Stimulated activated naive B cell treated with anti-CD40 and anti-IgM and Interleukin-4, amounts not matched to agents 10 μg/mL and 1 μg/mL and 100 μg/mL, for 72 hours (primary cell): ENCODE measurements around the gene C8G.

Source experiments
- ATAC-seq, 2 donors: fragments of 150-1000 bp; cut with Tn5 transposase; replicated peaks; 2 replicates each; pipeline ENCODE4 v1.10.0; 2021; ENCODE audit warnings: moderate library complexity in 1 of 2
- DNase-seq: peaks from one replicate; pipeline ENCODE4 v3.0.0; 2021
- H3K27ac Mint-ChIP-seq: one replicate; pipeline ENCODE4 v1.8.0; 2022; ENCODE audit warnings: mild to moderate bottlenecking, mixed read lengths
- H3K27me3 Mint-ChIP-seq, 2 donors: one replicate each; pipeline ENCODE4 v1.8.0; 2022; ENCODE audit warnings: mixed read lengths in 2 of 2
- H3K36me3 Mint-ChIP-seq, 2 donors: one replicate each; pipeline ENCODE4 v1.8.0; 2022; ENCODE audit warnings: mixed read lengths in 2 of 2, mild to moderate bottlenecking in 1 of 2
- H3K4me1 Mint-ChIP-seq, 2 donors: one replicate each; pipeline ENCODE4 v1.8.0; 2022; ENCODE audit warnings: mixed read lengths in 2 of 2, mild to moderate bottlenecking in 1 of 2
- H3K4me3 Mint-ChIP-seq, 2 donors: one replicate each; pipeline ENCODE4 v1.8.0; 2022; ENCODE audit warnings: mild to moderate bottlenecking in 2 of 2, mixed read lengths in 2 of 2, moderate library complexity in 1 of 2
- H3K9me3 Mint-ChIP-seq, 2 donors: one replicate each; pipeline ENCODE4 v1.8.0; 2022; ENCODE audit warnings: mixed read lengths in 2 of 2, mild to moderate bottlenecking in 1 of 2

The C8G gene

GRCh38 chr9:136926749-136927148, 18.3 kb upstream of the C8G start:
- DNase-seq (no peak), ATAC-seq (no peak)
- H3K4me3 Mint-ChIP-seq, result peak overlapping the region in 1 of 2 donors; percentile 15
- H3K4me1 Mint-ChIP-seq, result peaks cover 10 to 20% of the 10 kb centered on the region in 2 donors
- peaks cover 39 to 67% of the 10 kb centered on the region in 2 donors for H3K36me3 Mint-ChIP-seq
- peak overlapping the region; percentile 75 for H3K27ac Mint-ChIP-seq
- H3K9me3 Mint-ChIP-seq, result no peaks in the 10 kb centered on the region
- H3K27me3 Mint-ChIP-seq, result no peaks in the 10 kb centered on the region

DNA sequence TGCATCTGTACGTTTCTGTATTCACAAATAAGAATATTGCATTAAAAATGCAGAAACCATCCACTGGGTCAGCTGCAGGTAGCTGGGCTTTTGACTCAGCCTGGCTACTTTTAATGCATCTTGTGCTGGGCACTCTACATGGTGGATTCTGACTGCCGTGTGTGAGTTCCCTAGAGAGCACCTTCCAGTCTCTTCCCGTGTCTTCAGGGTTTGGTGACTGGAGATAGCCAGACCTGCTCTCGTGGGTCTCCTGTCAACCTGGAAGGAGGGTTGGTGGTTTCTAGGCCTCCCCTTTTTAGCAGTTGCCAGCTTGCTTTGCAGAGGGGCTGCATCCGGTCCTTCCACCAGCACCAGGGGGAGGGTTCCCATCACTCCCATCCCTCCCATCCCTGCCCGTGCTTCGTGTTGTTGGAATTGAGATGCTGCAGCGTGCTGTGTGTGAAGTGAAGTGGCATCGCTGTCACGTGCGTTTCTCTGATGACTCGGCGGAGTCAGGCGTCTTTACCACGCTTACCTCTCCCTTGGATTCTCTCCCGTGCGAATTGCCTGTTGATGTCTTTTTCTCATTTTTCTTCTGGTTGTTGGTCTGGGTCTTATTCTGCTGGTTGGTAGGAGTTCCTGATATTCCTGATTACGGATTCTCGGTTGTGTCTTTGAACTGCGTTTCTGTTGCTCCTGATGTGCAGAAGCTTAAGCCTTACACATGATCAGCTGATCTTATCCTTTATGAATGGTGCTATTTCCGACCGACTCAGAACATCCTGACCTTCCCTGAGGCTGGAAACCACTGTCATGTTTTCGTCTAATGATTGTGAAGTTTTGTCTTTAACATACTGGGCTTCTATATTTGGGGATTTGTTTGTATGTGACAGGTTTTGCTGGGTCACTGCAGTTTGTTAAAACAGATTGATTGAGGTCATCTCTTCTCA, 17.4 kb upstream of the C8G start:
- DNase-seq, result no peak
- Mint-ChIP-seq H3K9me3 (no peaks in the 10 kb centered on the region), H3K27ac (peak overlapping the region; percentile 86)

DNA sequence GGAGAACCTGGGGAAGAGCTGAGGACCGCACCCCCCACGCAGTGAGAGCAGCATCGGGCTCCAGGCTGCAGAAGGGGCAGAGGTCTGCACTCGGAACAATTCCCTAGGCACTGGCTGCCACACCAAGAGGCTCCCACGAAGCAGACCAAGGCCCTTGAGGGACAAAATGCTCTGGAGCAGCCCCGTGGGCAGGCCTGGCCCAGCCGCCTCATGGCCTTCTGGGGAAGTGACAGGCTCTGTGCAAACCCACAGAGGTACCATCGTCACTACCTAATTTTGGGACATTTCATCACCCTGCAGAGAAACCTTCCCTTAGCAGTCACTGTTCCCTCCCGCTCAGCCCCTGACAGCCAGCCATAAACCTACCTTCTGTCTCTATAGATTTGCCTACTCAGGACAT, 16.5 kb upstream of the C8G start:
- Mint-ChIP-seq H3K4me3 (no peak overlapping the region), H3K4me1 (peaks cover 21 to 34% of the 10 kb centered on the region in 2 donors), H3K27me3 (no peaks in the 10 kb centered on the region), H3K27ac (peak overlapping the region; percentile 86), H3K9me3 (no peaks in the 10 kb centered on the region), H3K36me3 (peaks cover 34 to 64% of the 10 kb centered on the region in 2 donors)
- ATAC-seq, result peak; percentile 45 to 54
- DNase-seq, result no peak

More for the DNA sequence above, 17.4 kb upstream of the C8G start:
- H3K36me3 Mint-ChIP-seq, result peaks cover 35 to 64% of the 10 kb centered on the region in 2 donors
- no peak overlapping the region for H3K4me3 Mint-ChIP-seq
- peaks cover 15 to 27% of the 10 kb centered on the region in 2 donors for H3K4me1 Mint-ChIP-seq
- no peaks in the 10 kb centered on the region for H3K27me3 Mint-ChIP-seq
- ATAC-seq, result no peak

DNA sequence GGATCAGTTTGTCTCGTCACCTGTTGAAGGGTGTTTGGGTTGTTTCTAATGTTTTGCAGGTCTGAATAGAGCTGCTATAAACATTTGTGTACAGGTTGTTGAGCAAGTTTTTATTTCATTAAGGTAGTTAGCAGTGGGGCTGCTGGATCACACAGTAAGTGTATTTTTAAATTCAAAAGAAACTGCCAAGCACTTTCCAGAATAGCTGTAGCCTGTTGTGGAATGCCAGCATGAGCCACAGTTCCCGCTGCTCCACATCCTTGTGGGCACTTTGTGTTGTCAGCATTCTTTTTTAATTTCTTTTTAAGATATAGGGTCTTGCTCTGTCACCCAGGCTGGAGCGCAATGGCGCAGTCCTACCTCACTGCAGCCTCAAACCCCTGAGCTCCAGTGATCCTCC, 15.0 kb upstream of the C8G start:
- Mint-ChIP-seq H3K27ac (peak overlapping the region; percentile 66), H3K27me3 (no peaks in the 10 kb centered on the region), H3K4me3 (no peak overlapping the region), H3K36me3 (peaks cover 34 to 60% of the 10 kb centered on the region in 2 donors), H3K4me1 (peaks cover 21 to 34% of the 10 kb centered on the region in 2 donors), H3K9me3 (no peaks in the 10 kb centered on the region)
- DNase-seq, result no peak
- ATAC-seq, result no peak

DNA sequence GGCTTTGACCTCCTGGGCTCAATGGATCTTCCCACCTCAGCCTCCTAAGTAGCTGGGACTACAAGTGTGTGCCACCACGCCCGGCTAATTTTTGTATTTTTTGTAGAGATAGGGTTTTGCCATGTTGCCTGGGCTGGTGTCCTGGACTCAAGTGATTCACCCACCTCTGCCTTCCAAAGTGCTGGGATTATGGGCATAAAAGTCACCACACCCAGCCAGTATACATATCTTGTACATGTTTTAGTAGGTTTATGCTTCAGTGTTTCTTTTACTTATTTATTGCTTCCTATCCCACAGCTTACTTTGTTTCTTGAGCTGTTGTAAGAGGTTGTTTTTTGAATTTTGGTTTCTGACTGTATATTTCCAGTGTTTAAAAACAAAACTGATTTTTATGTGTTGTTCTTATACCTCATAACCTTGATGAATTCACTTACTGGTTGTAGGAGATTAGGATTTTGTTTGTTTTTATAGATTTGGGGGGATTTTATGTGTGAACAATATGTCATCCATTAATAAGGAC, 13.4 kb upstream of the C8G start:
- ATAC-seq (peak in 1 of 2 donors; percentile 18), DNase-seq (no peak)
- Mint-ChIP-seq H3K36me3 (peaks cover 36 to 63% of the 10 kb centered on the region in 2 donors), H3K27ac (peak overlapping the region; percentile 93), H3K4me1 (peaks cover 21 to 34% of the 10 kb centered on the region in 2 donors), H3K9me3 (no peaks in the 10 kb centered on the region), H3K4me3 (peak overlapping the region in 1 of 2 donors; percentile 52), H3K27me3 (no peaks in the 10 kb centered on the region)

- Mint-ChIP-seq H3K36me3 (peaks cover 44 to 70% of the 10 kb centered on the region in 2 donors), H3K9me3 (no peaks in the 10 kb centered on the region), H3K4me1 (peaks cover 24 to 30% of the 10 kb centered on the region in 2 donors), H3K27me3 (no peaks in the 10 kb centered on the region), H3K4me3 (no peak overlapping the region), H3K27ac (no peak overlapping the region)
- DNase-seq (no peak), ATAC-seq (no peak)
Observed at GRCh38 chr9:136934277-136934676, 10.8 kb upstream of the C8G start.

DNA sequence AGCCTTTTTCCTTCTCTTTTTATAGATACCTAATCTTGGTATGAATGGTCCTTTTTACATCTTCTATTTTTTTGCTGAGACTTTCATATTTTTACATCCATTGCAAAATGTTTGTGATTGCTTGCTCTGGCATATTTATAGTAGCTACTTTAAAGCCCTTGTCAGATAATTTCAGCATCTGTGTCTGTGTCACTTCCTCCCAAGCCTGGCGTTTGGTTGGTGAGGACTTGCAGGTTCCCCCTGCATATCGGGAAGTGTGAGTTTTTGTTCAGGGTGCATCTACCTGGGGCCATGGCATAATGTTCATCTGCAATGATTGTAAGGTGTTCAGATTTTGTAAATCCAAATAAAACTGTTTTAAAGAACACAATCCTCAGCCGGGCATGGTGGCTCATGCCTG, 9.4 kb upstream of the C8G start:
- Mint-ChIP-seq H3K9me3 (no peaks in the 10 kb centered on the region), H3K27ac (no peak overlapping the region), H3K4me1 (peaks cover 21 to 30% of the 10 kb centered on the region in 2 donors), H3K36me3 (peaks cover 45 to 66% of the 10 kb centered on the region in 2 donors), H3K4me3 (no peak overlapping the region), H3K27me3 (no peaks in the 10 kb centered on the region)
- no peak for ATAC-seq
- no peak for DNase-seq

GRCh38 chr9:136936645-136937170, 8.3 kb upstream of the C8G start:
- Mint-ChIP-seq H3K27ac (no peak overlapping the region), H3K36me3 (peaks cover 47 to 65% of the 10 kb centered on the region in 2 donors), H3K4me1 (peaks cover 20 to 21% of the 10 kb centered on the region in 2 donors), H3K27me3 (no peaks in the 10 kb centered on the region), H3K4me3 (no peak overlapping the region), H3K9me3 (no peaks in the 10 kb centered on the region)
- ATAC-seq (no peak), DNase-seq (no peak)

GRCh38 chr9:136937186-136938001, 7.6 kb upstream of the C8G start:
- Mint-ChIP-seq H3K9me3 (no peaks in the 10 kb centered on the region), H3K4me3 (no peak overlapping the region), H3K4me1 (peaks cover 15 to 16% of the 10 kb centered on the region in 2 donors), H3K27ac (no peak overlapping the region), H3K36me3 (peaks cover 47 to 66% of the 10 kb centered on the region in 2 donors), H3K27me3 (no peaks in the 10 kb centered on the region)
- no peak for DNase-seq
- no peak for ATAC-seq

- H3K4me3 Mint-ChIP-seq, result no peak overlapping the region
- H3K27ac Mint-ChIP-seq, result no peak overlapping the region
- no peak for DNase-seq
- ATAC-seq, result no peak
- no peaks in the 10 kb centered on the region for H3K27me3 Mint-ChIP-seq
- peaks cover 38 to 57% of the 10 kb centered on the region in 2 donors for H3K36me3 Mint-ChIP-seq
- H3K4me1 Mint-ChIP-seq, result peaks cover 7 to 10% of the 10 kb centered on the region in 2 donors
- no peaks in the 10 kb centered on the region for H3K9me3 Mint-ChIP-seq
Observed at GRCh38 chr9:136939431-136939995, 5.5 kb upstream of the C8G start.

- DNase-seq (no peak), ATAC-seq (no peak)
- H3K4me3 Mint-ChIP-seq, result no peak overlapping the region
- H3K9me3 Mint-ChIP-seq, result no peaks in the 10 kb centered on the region
- peaks cover 36 to 54% of the 10 kb centered on the region in 2 donors for H3K36me3 Mint-ChIP-seq
- H3K27me3 Mint-ChIP-seq, result no peaks in the 10 kb centered on the region
- peaks cover 12 to 13% of the 10 kb centered on the region in 2 donors for H3K4me1 Mint-ChIP-seq
- H3K27ac Mint-ChIP-seq, result no peak overlapping the region
Observed at GRCh38 chr9:136939996-136940525, 5.0 kb upstream of the C8G start.

DNA sequence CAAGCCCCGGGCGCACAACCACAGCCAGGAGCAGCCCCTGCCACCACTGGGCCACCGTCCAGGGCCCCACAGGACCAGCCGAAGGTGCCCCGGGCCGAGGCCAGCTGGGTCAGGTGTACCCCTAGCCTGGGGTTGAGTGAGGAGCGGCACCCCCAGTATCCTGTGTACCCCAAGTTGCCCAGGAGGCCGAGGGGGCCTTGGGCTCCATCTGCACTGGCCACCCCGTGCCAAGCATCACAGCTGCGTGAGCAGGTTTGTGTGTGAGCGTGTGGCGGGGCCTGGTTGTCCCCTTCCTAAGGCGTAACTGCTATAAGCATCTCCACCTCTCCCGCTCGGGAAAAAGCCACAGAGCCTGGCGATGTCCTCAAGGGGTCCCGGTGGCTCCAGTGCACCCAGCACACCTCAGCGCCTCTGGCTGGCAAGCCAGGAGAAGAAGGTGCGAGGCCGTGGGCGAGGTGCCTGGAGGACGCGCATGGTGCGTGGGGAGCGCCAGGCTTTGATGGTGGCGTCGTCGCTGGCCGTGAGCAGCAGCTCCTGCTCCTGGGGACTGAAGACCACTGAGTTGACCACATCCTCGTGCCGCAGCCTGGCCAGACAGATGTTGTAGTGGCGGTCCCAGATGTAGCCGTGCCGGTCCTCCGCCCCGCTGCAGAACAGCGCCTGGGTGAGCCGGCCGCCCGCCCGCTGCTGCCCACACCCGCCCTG, 4.4 kb upstream of the C8G start:
- Mint-ChIP-seq H3K36me3 (peaks cover 36 to 51% of the 10 kb centered on the region in 2 donors), H3K9me3 (no peaks in the 10 kb centered on the region), H3K4me3 (no peak overlapping the region), H3K27me3 (no peaks in the 10 kb centered on the region), H3K4me1 (peaks cover 12 to 13% of the 10 kb centered on the region in 2 donors), H3K27ac (no peak overlapping the region)
- ATAC-seq (no peak), DNase-seq (no peak)
